Stimulated activated memory B cell treated with anti-CD40 and anti-IgM and Interleukin-4, amounts not matched to agents 10 μg/mL and 1 μg/mL and 100 μg/mL, for 72 hours (primary cell): ENCODE data around the gene KCNA4.
"Not testable (repeated sequence)": the region's sequence is repeated elsewhere in the genome, so short reads cannot be mapped to it uniquely, and the experiment has no call there.

ENCODE experiments used
- ATAC-seq: fragments of 150-1000 bp; cut with Tn5 transposase; 2 replicates; pipeline ENCODE4 v1.10.0; 2021
- H3K27ac Mint-ChIP-seq: one replicate; pipeline ENCODE4 v1.8.0; 2022; ENCODE audit warnings: mild to moderate bottlenecking, mixed read lengths
- H3K27me3 Mint-ChIP-seq: one replicate; pipeline ENCODE4 v1.8.0; 2022; ENCODE audit warnings: mixed read lengths
- H3K36me3 Mint-ChIP-seq: one replicate; pipeline ENCODE4 v1.8.0; 2022; ENCODE audit warnings: mixed read lengths
- H3K4me1 Mint-ChIP-seq: one replicate; pipeline ENCODE4 v1.8.0; 2022; ENCODE audit warnings: mixed read lengths
- H3K4me3 Mint-ChIP-seq: one replicate; pipeline ENCODE4 v1.8.0; 2022; ENCODE audit warnings: mild to moderate bottlenecking, moderate library complexity, mixed read lengths
- H3K9me3 Mint-ChIP-seq: one replicate; pipeline ENCODE4 v1.8.0; 2022; ENCODE audit warnings: mixed read lengths

The KCNA4 gene

GRCh38 chr11:30016588-30017363, at the start of gene KCNA4:
KCNA4 (minus strand) TSS chr11:30017030; CDS start chr11:30012678, 4,352 bp downstream.
- Mint-ChIP-seq H3K9me3 (no peaks in the 10 kb centered on the region), H3K4me1 (no peaks in the 10 kb centered on the region), H3K27ac (no peak within 1 kb of the TSS), H3K4me3 (no peak within 1 kb of the TSS), H3K36me3 (no peaks in the 10 kb centered on the region), H3K27me3 (peaks cover 22% of the 10 kb centered on the region)
- no peak for ATAC-seq

DNA sequence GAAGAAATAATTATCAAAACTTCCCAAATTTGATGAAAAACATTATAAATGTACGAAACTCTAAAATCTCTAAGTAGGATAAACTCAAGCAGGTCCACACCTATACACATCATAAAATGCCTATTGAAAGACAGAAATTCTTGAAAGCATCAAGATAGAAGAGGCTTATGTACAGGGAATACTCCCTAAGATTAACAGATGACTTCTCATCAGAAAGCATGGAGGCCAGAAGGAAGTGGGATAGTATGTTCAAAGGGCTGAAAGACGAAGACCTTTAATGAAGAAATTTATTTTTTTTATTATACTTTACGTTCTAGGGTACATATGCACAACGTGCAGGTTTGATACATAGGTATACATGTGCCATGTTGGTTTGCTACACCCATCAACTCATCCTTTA, 45.3 kb upstream of the KCNA4 start:
- no peak overlapping the region for H3K4me3 Mint-ChIP-seq
- H3K27me3 Mint-ChIP-seq, result no peaks in the 10 kb centered on the region
- H3K27ac Mint-ChIP-seq, result no peak overlapping the region
- no peak for ATAC-seq
- H3K9me3 Mint-ChIP-seq, result peaks cover 24% of the 10 kb centered on the region
- no peaks in the 10 kb centered on the region for H3K36me3 Mint-ChIP-seq
- H3K4me1 Mint-ChIP-seq, result no peaks in the 10 kb centered on the region

- ATAC-seq, result no peak
- no peaks in the 10 kb centered on the region for H3K27me3 Mint-ChIP-seq
- no peaks in the 10 kb centered on the region for H3K36me3 Mint-ChIP-seq
- H3K27ac Mint-ChIP-seq, result no peak overlapping the region
- no peaks in the 10 kb centered on the region for H3K4me1 Mint-ChIP-seq
- H3K4me3 Mint-ChIP-seq, result no peak overlapping the region
- H3K9me3 Mint-ChIP-seq, result peaks cover 12% of the 10 kb centered on the region
These were observed 42.5 kb upstream of the KCNA4 start for GRCh38 chr11:30059172-30059815.

- no peak for ATAC-seq
- Mint-ChIP-seq H3K4me1 (no peaks in the 10 kb centered on the region), H3K27ac (no peak overlapping the region), H3K9me3 (no peaks in the 10 kb centered on the region), H3K27me3 (no peaks in the 10 kb centered on the region), H3K4me3 (no peak overlapping the region), H3K36me3 (no peaks in the 10 kb centered on the region)
These were observed 32.4 kb upstream of the KCNA4 start for GRCh38 chr11:30049214-30049613.

DNA sequence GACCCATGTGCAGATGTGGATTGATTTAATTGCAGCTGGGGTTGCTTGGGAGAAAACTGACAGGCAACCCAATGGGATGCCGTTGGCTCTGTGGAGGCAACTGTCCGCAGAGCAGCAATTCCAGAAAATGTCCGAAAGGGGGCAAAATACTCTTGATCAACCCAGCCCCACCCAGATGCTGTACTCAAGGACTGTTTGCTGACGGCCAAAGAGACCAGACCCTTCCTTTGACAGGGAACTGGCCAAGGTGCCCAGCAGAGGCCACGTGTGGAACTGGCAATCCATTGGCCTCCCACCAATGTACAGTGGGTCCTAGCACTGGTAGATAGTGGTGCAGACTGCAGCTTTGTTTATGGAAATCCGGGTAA, 29.7 kb upstream of the KCNA4 start:
- no peak overlapping the region for H3K4me3 Mint-ChIP-seq
- no peak for ATAC-seq
- H3K36me3 Mint-ChIP-seq, result no peaks in the 10 kb centered on the region
- H3K4me1 Mint-ChIP-seq, result no peaks in the 10 kb centered on the region
- no peaks in the 10 kb centered on the region for H3K27me3 Mint-ChIP-seq
- H3K27ac Mint-ChIP-seq, result no peak overlapping the region
- H3K9me3 Mint-ChIP-seq, result no peaks in the 10 kb centered on the region

DNA sequence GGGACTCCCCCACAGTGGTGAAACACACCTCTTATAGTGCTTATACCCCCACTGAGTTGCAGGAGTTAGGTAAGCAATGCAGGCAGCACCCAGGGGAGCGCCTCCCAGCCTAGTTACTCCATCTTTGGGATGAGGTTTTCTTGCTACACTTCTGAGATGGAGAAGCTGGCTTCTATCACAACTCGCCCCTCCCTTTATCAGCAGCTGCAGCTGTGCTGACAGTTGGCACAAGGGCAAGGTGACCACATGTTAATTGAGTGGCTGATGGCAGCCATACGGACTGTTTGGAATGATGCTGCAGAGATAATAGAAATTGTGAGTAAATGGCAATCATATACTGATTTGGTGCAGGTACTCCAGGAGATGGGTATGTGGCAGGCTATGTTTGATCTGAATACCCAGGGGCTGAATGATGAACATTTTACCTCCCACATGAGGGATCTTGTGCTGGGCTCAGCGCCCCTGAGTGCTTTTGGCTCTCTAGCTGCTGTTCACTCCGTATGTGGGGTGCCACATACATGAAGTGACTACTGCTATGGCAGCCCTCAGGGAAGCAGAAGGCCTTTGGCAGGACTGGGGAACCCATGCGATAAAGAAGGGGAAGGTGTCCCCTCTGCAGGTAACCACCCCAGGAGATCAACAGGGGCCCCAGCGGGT, 29.2 kb upstream of the KCNA4 start:
- H3K27me3 Mint-ChIP-seq, result no peaks in the 10 kb centered on the region
- H3K4me1 Mint-ChIP-seq, result no peaks in the 10 kb centered on the region
- no peak overlapping the region for H3K4me3 Mint-ChIP-seq
- no peak overlapping the region for H3K27ac Mint-ChIP-seq
- peak; percentile 26 for ATAC-seq
- no peaks in the 10 kb centered on the region for H3K36me3 Mint-ChIP-seq
- no peaks in the 10 kb centered on the region for H3K9me3 Mint-ChIP-seq

- Mint-ChIP-seq H3K27me3 (no peaks in the 10 kb centered on the region), H3K4me3 (no peak overlapping the region), H3K9me3 (no peaks in the 10 kb centered on the region), H3K36me3 (no peaks in the 10 kb centered on the region), H3K27ac (no peak overlapping the region), H3K4me1 (no peaks in the 10 kb centered on the region)
- ATAC-seq, result peak; percentile 6
These were observed 28.3 kb upstream of the KCNA4 start for GRCh38 chr11:30045144-30045543.

DNA sequence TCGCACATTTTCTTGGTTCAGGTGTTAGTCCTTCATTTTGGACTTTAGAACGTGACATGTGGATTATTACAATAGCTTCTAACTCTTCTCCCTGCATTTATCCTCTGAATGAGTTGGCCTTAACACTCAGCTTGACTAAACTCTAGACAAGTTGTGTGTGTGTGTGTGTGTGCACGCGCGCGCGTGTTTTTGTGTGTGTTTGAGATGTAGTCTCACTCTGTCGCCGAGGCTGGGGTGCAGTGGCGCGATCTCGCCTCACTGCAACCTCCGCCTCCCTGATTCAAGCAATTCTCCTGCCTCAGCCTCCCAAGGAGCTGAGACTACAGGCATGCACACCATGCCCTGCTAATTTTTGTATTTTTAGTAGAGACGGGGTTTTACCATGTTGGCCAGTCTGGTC, 24.3 kb upstream of the KCNA4 start:
- ATAC-seq, result no peak
- H3K27me3 Mint-ChIP-seq, result no peaks in the 10 kb centered on the region
- no peak overlapping the region for H3K27ac Mint-ChIP-seq
- no peaks in the 10 kb centered on the region for H3K9me3 Mint-ChIP-seq
- no peaks in the 10 kb centered on the region for H3K36me3 Mint-ChIP-seq
- no peak overlapping the region for H3K4me3 Mint-ChIP-seq
- H3K4me1 Mint-ChIP-seq, result no peaks in the 10 kb centered on the region

- H3K27me3 Mint-ChIP-seq, H3K27ac Mint-ChIP-seq, H3K36me3 Mint-ChIP-seq, H3K9me3 Mint-ChIP-seq, H3K4me3 Mint-ChIP-seq, ATAC-seq, H3K4me1 Mint-ChIP-seq: not testable (repeated sequence)
These were observed 17.9 kb upstream of the KCNA4 start for GRCh38 chr11:30034746-30035145.

DNA sequence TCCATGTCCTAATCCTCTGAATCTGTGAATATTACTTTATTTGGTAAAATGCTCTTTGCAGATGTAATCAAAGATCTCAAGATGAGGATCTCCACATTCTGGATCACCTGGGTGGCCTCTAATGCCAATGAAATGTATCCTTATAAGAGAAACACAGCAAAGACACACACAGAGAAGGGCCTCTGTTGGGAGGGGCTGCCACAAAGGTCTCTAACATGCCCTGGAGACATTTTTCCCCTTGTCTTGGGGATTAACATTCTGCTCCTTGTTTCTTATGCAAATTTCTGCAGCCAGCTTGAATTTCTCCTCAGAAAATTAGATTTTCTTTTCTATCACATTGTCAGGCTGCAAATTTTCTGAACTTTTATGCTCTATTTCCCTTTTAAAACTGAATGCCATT, 17.3 kb upstream of the KCNA4 start:
- H3K27ac Mint-ChIP-seq, H3K36me3 Mint-ChIP-seq, H3K4me1 Mint-ChIP-seq, H3K9me3 Mint-ChIP-seq, H3K27me3 Mint-ChIP-seq, ATAC-seq, H3K4me3 Mint-ChIP-seq: not testable (repeated sequence)

DNA sequence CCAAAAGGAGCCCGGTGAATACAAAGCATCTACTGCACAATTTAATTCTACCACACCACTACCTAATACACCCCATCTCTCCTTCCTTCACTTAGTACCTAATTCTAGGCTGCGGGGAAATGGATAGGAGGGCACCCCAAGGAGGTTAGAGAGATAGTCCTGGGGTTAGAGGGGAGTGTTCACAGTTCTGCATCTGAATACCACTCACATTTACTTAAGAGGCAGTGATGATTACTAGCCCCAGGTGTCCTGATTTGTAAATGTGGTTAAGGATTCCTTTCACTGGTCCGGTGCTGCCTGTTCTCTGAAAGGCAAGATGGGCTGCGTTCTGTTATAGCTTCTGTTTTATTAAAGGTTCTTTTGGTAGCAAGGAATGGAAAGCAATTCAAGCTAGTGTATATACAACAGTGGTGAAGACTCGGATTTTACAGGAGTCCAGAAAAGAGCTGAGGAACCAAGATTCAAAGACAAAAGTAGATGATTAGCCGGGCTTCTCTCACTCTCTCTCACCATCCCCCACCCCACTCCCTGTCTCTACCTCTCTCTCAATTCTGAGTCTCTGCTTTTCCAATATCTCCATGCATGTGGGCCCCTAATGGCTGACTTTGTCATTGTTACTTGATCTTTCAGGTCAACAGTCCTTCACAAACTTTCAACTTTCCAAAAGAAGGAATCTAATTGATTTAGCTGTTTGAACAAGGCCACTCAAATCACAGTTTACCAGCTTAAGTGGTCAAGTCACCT, 8.7 kb upstream of the KCNA4 start:
- ATAC-seq, result no peak
- H3K36me3 Mint-ChIP-seq, result no peaks in the 10 kb centered on the region
- H3K9me3 Mint-ChIP-seq, result no peaks in the 10 kb centered on the region
- H3K27me3 Mint-ChIP-seq, result no peaks in the 10 kb centered on the region
- H3K4me3 Mint-ChIP-seq, result no peak overlapping the region
- no peaks in the 10 kb centered on the region for H3K4me1 Mint-ChIP-seq
- H3K27ac Mint-ChIP-seq, result no peak overlapping the region

GRCh38 chr11:30023074-30023473, 6.2 kb upstream of the KCNA4 start:
- Mint-ChIP-seq H3K4me1 (no peaks in the 10 kb centered on the region), H3K36me3 (no peaks in the 10 kb centered on the region), H3K9me3 (no peaks in the 10 kb centered on the region), H3K27me3 (peaks cover 12% of the 10 kb centered on the region), H3K4me3 (no peak overlapping the region), H3K27ac (no peak overlapping the region)
- ATAC-seq, result no peak

DNA sequence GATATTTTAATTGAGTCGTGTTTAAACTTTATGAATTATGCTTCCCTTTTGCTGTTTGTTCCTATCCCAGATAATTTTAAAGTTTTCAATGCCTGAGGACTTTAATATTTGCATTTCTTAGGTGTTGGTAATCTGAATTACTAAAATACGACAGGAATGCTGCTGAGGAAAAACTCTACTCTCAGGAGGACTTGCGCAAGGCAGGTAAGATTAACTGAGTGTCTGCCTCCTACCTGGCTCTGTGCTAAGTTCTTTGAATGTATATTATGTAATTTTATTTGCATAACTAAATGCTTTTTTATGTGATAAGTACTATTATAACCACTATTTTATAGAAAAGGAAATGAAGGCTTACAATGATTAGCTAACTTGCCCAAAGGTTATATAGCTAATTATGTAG, 2.7 kb upstream of the KCNA4 start:
- ATAC-seq, result no peak
- no peaks in the 10 kb centered on the region for H3K36me3 Mint-ChIP-seq
- peaks cover 22% of the 10 kb centered on the region for H3K27me3 Mint-ChIP-seq
- no peak overlapping the region for H3K4me3 Mint-ChIP-seq
- H3K9me3 Mint-ChIP-seq, result no peaks in the 10 kb centered on the region
- H3K4me1 Mint-ChIP-seq, result no peaks in the 10 kb centered on the region
- H3K27ac Mint-ChIP-seq, result no peak overlapping the region

DNA sequence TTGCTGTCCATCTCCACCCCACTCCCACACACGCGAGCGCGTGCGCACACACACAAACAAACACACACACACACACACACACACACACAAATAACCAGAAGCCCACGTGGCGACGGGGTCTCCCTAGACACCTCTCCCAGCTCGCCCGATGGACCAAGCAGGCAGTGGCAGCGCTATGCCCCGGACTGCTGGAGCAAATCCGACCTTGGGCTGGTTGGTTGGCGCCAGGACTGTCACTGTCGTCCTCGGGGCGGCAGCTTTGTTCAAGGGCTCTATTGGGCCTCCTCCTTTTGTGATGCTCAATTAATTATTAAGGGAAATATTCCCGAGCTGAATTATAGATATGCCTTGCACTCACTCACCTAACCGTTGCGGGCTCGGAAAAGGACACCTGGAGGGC, 1.7 kb upstream of the KCNA4 start:
- no peak overlapping the region for H3K4me3 Mint-ChIP-seq
- H3K36me3 Mint-ChIP-seq, result no peaks in the 10 kb centered on the region
- no peak for ATAC-seq
- H3K27me3 Mint-ChIP-seq, result peaks cover 22% of the 10 kb centered on the region
- H3K9me3 Mint-ChIP-seq, result no peaks in the 10 kb centered on the region
- H3K4me1 Mint-ChIP-seq, result no peaks in the 10 kb centered on the region
- H3K27ac Mint-ChIP-seq, result no peak overlapping the region

DNA sequence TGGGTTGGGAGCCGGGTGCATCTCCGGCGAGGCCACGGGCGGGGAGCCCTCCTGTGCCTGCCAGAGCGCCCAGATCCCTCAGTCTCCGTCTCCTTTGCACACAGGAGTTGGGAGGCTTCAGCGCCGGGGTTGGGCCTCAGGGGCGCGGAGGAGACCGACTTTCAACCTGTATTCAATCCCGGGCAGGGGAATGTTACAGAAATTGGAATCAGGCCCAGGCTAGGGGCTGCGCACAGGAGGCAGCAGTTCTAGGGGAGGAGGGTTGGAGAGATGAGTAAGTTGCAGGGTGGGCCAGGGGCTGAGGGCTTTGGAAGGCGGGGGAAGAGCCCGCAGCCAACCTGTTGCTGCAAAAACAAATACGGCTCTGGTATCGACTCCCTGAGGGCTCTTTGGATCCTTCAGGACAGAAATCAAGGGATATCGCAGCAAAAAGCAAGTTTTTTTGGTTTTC, 640 bp upstream of the KCNA4 start:
- H3K27ac Mint-ChIP-seq, result no peak overlapping the region
- ATAC-seq, result no peak
- peaks cover 22% of the 10 kb centered on the region for H3K27me3 Mint-ChIP-seq
- no peaks in the 10 kb centered on the region for H3K9me3 Mint-ChIP-seq
- no peaks in the 10 kb centered on the region for H3K4me1 Mint-ChIP-seq
- no peak overlapping the region for H3K4me3 Mint-ChIP-seq
- H3K36me3 Mint-ChIP-seq, result no peaks in the 10 kb centered on the region
